ENCODE data around the gene PRKAA2. TPM values are rescaled to one million over a fixed set of nuclear protein-coding genes. Genes with fewer than 3 reads are reported as not detected.

PRKAA2 gene
- total RNA-seq, 6 experiments from 2014 or later = 0.37 to 3.2 (median 1.2) TPM

GRCh38 chr1:56728964-56729363 is 83.8 kb downstream of the PRKAA2 start:
- TF ChIP-seq CTCF (IDR thresholded peaks at IDR 0.05) = no peak
- no peak for TF ChIP-seq POLR2A (IDR thresholded peaks at IDR 0.05)

GRCh38 chr1:56745231-56745630 is 100.1 kb downstream of the PRKAA2 start:
- H3K9me3 ChIP-seq = no peaks in the 10 kb centered on the region
- peaks cover 0 to 13% (median 5%) of the 10 kb centered on the region in 4 donors for H3K36me3 ChIP-seq
- DNase-seq = no peak
- no peaks in the 10 kb centered on the region for H3K4me1 ChIP-seq
- no peaks in the 10 kb centered on the region for H3K27me3 ChIP-seq
- 70% methylated on average over 3 of the region's 3 CpGs for WGBS (ENCODE audit: insufficient coverage, low coverage, low lambda C conversion rate, missing lambda C conversion rate)
- no peak for TF ChIP-seq CTCF (IDR thresholded peaks at IDR 0.05)
- no peak for TF ChIP-seq POLR2A (IDR thresholded peaks at IDR 0.05)
- intact Hi-C loops (cut with DNase I) = no loop called here
- H3K27ac ChIP-seq = no peak overlapping the region
- no peak for ATAC-seq
- no peak overlapping the region for H3K4me3 ChIP-seq

More at GRCh38 chr1:56728964-56729363, 83.8 kb downstream of the PRKAA2 start:
- Histone ChIP-seq H3K4me3 (no peak overlapping the region), H3K36me3 (no peaks in the 10 kb centered on the region), H3K27me3 (no peaks in the 10 kb centered on the region), H3K4me1 (no peaks in the 10 kb centered on the region), H3K27ac (no peak overlapping the region), H3K9me3 (no peaks in the 10 kb centered on the region)
- DNase-seq = no peak
- WGBS (ENCODE audit: insufficient coverage, low coverage, low lambda C conversion rate, missing lambda C conversion rate) = 92% methylated on average over 2 of the region's 2 CpGs
- ATAC-seq = no peak
- intact Hi-C loops (cut with DNase I) = no loop called here

GRCh38 chr1:56754708-56755479 is 109.8 kb downstream of the PRKAA2 start:
- 58% methylated on average over 1 of the region's 1 CpG for WGBS (ENCODE audit: insufficient coverage, low coverage, low lambda C conversion rate, missing lambda C conversion rate)
- TF ChIP-seq CTCF (IDR thresholded peaks at IDR 0.05) = no peak
- TF ChIP-seq POLR2A (IDR thresholded peaks at IDR 0.05) = no peak
- H3K4me3 ChIP-seq = no peak overlapping the region
- peaks cover 0 to 5% (median 0%) of the 10 kb centered on the region in 4 donors for H3K4me1 ChIP-seq
- no peaks in the 10 kb centered on the region for H3K36me3 ChIP-seq
- H3K27ac ChIP-seq = no peak overlapping the region
- no peaks in the 10 kb centered on the region for H3K27me3 ChIP-seq
- intact Hi-C loops (cut with DNase I) = no loop called here
- H3K9me3 ChIP-seq = no peaks in the 10 kb centered on the region
- no peak for ATAC-seq
- DNase-seq = no peak

GRCh38 chr1:56755911-56756310 is 110.8 kb downstream of the PRKAA2 start:
- DNase-seq (no peak), ATAC-seq (peak in 1 of 4 donors; percentile 61)
- TF ChIP-seq POLR2A (IDR thresholded peaks at IDR 0.05) = no peak
- Histone ChIP-seq H3K27me3 (no peaks in the 10 kb centered on the region), H3K4me1 (peaks cover 0 to 5% (median 0%) of the 10 kb centered on the region in 4 donors), H3K9me3 (no peaks in the 10 kb centered on the region), H3K36me3 (no peaks in the 10 kb centered on the region), H3K4me3 (no peak overlapping the region), H3K27ac (no peak overlapping the region)
- intact Hi-C loops (cut with DNase I) = no loop called here
- WGBS (ENCODE audit: insufficient coverage, low coverage, low lambda C conversion rate, missing lambda C conversion rate) = 94% methylated on average over 2 of the region's 2 CpGs

- H3K4me1 ChIP-seq = peaks cover 0 to 5% (median 0%) of the 10 kb centered on the region in 4 donors
- intact Hi-C loops (cut with DNase I) = no loop called here
- H3K36me3 ChIP-seq = no peaks in the 10 kb centered on the region
- no peak overlapping the region for H3K4me3 ChIP-seq
- TF ChIP-seq CTCF (IDR thresholded peaks at IDR 0.05) (peak; percentile 48 to 68 (median 56)), POLR2A (IDR thresholded peaks at IDR 0.05) (no peak)
- H3K9me3 ChIP-seq = no peaks in the 10 kb centered on the region
- no peaks in the 10 kb centered on the region for H3K27me3 ChIP-seq
- ATAC-seq (peak; percentile 84 to 92 (median 87)), DNase-seq (peak; percentile 49 to 67 (median 62))
- peak overlapping the region in 1 of 3 donors; percentile 4 for H3K27ac ChIP-seq
These were observed 113.0 kb downstream of the PRKAA2 start for GRCh38 chr1:56758135-56758534.
